ENCODE results near the gene TMEM201. TPM values are rescaled to one million over a fixed set of nuclear protein-coding genes. Genes with fewer than 3 reads are reported as not detected.
A peak's percentile ranks its signal among the peaks of the same experiment; 100 is the strongest.

The TMEM201 gene
- total and polyA plus RNA-seq, 11 donors, result 13.1 to 24.8 (median 18.5) TPM

- DNase-seq (peak in 1 of 5 donors; percentile 11), ATAC-seq (no peak)
- Histone ChIP-seq H3K4me1 (peaks cover 0 to 26% (median 13%) of the 10 kb centered on the region in 12 donors), H3K36me3 (peaks cover 0 to 75% (median 56%) of the 10 kb centered on the region in 9 donors), H3K27me3 (no peaks in the 10 kb centered on the region), H3K27ac (no peak overlapping the region), H3K9me3 (no peaks in the 10 kb centered on the region), H3K4me3 (no peak overlapping the region)
- no peak for TF ChIP-seq CTCF (IDR thresholded peaks at IDR 0.05)
- no peak for TF ChIP-seq POLR2A (IDR thresholded peaks at IDR 0.05)
- 94 to 96% (median 96%) methylated on average over 10 of the region's 10 CpGs for WGBS, 4 donors
- intact Hi-C loops (cut with DNase I), result no loop called here
Measured at GRCh38 chr1:9599741-9600140, 11.0 kb downstream of the TMEM201 start.

GRCh38 chr1:9600861-9601834 lies 12.4 kb downstream of the TMEM201 start:
- peaks cover 0 to 14% (median 9%) of the 10 kb centered on the region in 12 donors for H3K4me1 ChIP-seq
- no peaks in the 10 kb centered on the region for H3K27me3 ChIP-seq
- peaks cover 0 to 75% (median 56%) of the 10 kb centered on the region in 9 donors for H3K36me3 ChIP-seq
- intact Hi-C loops (cut with DNase I), result no loop called here
- H3K27ac ChIP-seq, result no peak overlapping the region
- peak in 1 of 5 donors; percentile 57 for DNase-seq
- H3K4me3 ChIP-seq, result no peak overlapping the region
- ATAC-seq, result no peak
- H3K9me3 ChIP-seq, result no peaks in the 10 kb centered on the region
- WGBS, 4 donors, result 94 to 95% (median 94%) methylated on average over 26 to 39 of the region's 39 CpGs
- TF ChIP-seq POLR2A (IDR thresholded peaks at IDR 0.05) (no peak), CTCF (IDR thresholded peaks at IDR 0.05) (no peak)

GRCh38 chr1:9601942-9602793 lies 13.5 kb downstream of the TMEM201 start:
- Histone ChIP-seq H3K27me3 (no peaks in the 10 kb centered on the region), H3K27ac (no peak overlapping the region), H3K4me3 (no peak overlapping the region), H3K9me3 (no peaks in the 10 kb centered on the region), H3K36me3 (peaks cover 0 to 71% (median 53%) of the 10 kb centered on the region in 9 donors), H3K4me1 (peaks cover 0 to 11% (median under 1%) of the 10 kb centered on the region in 12 donors)
- ATAC-seq (no peak), DNase-seq (peak in 1 of 5 donors; percentile 54)
- 94 to 96% (median 95%) methylated on average over 21 to 26 of the region's 26 CpGs for WGBS, 4 donors
- TF ChIP-seq CTCF (IDR thresholded peaks at IDR 0.05) (no peak), POLR2A (IDR thresholded peaks at IDR 0.05) (no peak)
- intact Hi-C loops (cut with DNase I), result no loop called here

All from heart left ventricle (tissue), 16 donors.